GM03348 (cell line): Measurements from ENCODE around the gene C1QTNF9B.
"Not testable (repeated sequence)": the region's sequence is repeated elsewhere in the genome, so short reads cannot be mapped to it uniquely, and the experiment has no call there.

Experiments
- DNase-seq: peaks from one replicate; pipeline ENCODE4 v3.0.0; 2012; ENCODE audit warnings: low spot score

The C1QTNF9B gene

DNA sequence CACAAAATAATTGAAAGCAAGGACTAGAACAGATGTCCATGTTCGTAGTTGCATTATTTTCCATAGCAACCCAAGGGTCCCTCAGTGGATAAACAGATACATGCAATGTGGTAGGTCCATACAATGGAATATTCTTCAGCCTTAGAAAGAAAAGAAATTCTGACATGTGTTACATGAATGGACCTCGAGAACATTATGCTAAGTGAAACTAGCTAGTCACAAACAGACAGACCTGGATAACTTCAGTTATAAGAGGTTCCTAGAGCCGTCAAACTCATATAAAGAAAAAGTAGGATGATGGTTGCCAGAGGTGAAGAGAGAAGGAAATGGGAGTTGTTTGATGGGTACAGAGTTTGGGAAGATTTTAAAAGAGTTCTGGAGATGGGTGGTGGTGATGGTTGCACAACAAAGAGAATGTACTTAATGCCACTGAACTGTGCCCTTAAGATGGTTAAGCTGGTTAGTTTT is at the start of gene C1QTNF9B:
Gene C1QTNF9B, minus strand, starts transcription at position 51 of the 468 bp plus-strand sequence.
- not testable (repeated sequence) for DNase-seq

DNA sequence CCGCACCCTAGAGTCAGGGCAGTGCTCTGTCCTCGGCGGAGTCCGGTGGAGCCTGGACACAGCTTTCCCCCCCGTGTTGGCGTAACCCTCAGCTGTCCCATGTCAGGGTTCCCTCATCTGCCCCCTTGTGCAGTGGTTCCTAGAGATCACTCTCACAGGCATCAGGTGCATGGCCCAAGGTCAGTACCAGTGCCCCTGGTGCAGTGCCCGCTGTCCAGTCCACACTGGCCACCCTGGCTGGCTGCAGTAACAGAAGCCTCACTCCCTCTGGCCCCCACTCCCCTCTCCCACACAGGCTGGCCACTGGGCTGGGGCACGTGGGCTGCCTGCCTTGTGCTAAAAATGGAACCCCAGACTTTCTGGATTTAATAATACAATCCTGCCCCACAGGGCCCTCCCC is 49.6 kb upstream of the C1QTNF9B start:
- DNase-seq = no peak

DNA sequence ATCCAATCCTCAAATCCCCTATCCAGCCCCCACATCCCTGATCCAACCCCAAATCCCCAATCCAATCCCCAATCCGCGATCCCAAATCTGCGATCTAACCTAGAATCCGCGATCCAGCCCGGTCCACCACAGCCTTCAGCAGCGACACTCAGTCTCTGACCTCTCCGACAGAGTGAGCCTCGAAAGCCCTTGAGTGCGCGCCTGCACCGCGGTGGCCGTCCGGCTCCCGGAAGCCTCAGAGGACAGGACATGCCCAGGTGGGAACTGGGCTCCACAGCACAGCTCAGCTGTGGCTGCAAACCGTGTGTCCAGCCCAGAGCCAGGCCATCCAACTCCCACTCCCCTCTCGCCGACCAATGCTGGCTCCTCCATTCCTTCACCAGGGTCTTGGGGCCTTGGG is 48.8 kb upstream of the C1QTNF9B start:
- no peak for DNase-seq

DNA sequence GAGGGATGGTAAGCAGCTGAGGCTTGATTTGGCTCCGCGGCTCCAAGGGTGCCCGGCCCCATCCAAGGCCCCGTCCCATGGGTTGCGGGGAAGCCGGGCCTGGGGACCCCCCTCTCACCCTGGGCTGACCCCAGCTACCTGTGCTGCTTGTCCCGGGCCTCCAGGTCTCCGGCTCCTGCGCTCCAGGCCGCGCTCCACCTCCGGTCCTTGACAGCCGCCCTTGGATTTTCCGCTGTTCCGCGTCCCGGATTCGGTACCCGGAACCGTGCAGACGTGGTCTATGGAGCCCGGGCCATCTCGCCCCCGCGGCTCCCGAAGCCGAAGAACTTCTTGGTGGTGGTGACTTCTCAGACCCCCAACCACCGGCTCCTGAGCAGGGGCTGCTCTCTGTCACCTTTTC is 48.3 kb upstream of the C1QTNF9B start:
- no peak for DNase-seq

DNA sequence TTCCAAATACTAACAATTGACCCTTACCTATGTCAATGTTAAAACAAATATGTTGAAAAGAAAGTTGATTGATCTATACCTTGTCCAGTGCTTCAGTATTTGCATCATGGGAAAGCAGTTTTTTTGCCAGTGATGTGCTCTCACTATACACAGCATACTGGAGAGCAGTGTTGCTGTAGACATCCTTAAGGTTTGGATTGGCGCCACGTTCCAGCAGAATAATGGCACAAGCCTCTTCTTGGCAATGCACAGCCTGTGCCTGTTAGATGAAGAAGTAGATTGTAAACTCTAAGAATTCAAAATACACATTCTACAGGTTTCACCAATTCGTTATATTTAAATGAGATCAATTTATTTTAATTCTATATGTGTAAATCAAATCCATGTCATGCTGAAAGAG is 43.9 kb upstream of the C1QTNF9B start:
- DNase-seq = no peak

DNA sequence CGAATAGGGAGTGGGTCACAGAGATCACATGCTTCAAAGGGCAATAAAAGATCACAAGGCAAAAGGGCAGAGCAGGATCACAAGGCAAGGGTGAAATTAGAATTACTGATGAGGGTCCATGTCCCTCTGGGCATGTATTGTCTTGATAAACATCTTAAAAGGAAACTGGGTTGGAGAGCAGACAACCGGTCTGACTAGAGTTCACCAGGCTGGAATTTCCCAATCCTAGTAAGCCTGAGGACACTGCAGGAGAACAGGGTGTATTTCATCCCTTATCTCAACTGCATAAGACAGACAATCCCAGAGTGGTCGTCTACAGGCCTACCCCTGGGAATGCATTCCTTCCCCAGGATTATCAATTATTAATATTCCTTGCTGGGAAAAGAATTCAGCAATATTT is 42.4 kb upstream of the C1QTNF9B start:
- DNase-seq = not testable (repeated sequence)

DNA sequence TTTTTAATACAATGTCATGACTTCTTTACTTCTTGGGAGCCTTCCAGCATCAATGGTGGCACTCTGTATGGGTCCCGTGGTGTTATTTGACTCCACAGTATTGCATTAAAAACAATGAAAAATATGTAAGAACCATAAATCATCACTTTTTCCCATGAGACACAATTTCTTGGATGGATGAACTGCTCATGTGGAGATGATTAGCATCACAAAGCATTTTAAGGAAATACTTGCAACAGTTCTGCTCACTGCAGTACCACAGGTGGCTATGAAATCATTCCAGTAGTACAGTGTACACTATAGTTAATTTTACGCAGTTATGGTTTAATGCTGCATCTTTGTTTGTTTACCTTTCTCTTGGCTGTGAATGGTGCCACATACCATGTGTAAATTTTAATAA is 37.2 kb upstream of the C1QTNF9B start:
- no peak for DNase-seq

DNA sequence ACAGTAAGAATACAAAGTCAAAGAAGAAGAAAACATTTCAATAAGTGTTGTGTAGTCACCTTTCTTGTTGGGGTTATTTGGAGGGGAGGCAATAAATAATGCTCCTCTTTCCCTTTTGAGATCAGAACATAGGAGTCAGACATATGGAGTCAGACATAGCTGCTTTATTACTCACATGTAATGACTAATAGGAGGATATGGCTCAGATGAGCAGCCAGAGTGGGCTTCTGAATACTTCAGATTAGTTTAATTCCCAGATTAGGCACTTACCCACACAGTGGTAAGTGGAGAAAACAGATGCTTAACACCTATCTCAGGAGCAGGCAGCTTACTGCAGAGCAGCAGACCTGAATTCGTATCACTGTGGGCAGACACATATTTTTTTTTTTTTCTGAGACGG is 31.7 kb upstream of the C1QTNF9B start:
- peak; percentile 68 for DNase-seq

DNA sequence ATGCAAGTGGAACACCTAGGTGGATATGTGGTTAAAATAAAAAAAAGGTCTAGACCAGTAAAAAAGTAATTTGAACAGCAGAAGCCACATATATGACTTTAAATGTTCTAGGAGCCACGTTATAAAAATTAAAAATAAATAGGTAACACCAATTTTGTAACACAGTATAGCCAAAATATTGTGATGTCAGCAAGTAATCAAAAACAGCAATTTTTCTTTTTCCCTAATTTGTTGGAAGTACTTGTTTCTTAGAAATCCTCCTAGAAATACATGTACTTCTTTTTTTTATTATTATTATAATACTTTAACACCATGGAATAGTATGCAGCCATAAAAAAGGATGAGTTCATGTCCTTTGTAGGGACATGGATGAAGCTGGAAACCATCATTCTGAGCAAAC is 25.7 kb upstream of the C1QTNF9B start:
- DNase-seq = no peak

DNA sequence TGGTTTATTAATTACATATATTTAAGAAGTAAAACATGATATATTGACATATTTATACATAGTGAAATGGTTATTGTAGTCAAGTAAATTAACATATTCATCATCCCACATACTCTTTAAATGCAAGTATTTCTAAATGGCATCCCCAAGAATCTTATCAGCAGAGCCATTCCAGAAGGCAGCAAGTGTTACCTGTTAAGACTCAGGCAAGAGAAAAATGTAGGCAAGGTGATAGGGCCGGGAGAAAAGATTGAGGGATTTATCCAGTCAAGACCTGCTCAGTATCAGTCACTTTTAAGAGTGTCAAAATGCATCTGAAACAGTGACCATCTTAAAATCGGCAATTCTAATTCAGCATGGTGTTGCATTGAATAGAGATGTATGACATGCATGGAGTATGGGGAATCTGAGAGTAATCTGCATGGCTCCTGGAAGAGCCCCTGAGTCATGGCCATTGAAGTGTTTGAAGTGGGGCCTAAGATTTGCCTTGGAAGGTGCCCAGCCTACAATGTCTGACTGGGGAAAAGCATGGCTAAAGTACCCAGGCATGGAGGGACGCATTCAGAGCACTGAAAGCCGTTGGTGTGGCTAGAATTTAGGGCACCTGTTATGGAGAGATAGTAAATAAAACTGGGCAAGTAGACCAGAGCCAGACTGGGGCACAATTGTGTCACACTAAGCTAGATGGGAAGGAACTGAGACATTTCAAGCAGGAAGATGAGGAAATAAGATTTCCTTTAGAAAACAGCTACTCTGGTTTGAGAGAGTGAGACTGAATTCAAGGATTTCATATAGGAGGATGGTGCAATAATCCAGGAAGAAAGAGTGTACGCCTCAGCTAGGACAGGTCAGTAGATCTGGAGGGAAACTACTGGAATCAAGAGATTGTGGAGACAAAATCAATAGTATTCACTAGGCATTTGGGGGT is 25.0 kb upstream of the C1QTNF9B start:
- no peak for DNase-seq

DNA sequence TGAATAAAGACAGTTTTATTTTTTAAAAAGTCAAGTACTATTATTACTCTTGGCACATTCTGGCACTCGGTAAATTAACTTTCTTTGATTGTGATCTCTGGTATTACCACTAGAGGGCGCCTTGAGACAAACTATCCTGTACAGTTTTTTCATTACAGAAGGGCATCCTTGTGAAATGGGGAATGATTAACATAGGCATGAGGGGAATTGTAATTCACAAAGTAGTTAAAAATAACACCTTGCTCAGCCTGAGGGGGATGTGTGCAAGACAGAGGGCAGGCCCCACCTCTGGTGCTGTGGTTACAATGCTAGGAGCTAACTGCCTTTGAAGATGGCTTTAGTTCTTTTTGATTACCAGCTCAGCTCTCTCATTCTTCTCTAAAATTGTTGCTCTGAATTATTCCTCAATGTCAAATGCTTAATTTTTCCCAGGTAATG is 24.2 kb upstream of the C1QTNF9B start:
- peak; percentile 56 for DNase-seq

DNA sequence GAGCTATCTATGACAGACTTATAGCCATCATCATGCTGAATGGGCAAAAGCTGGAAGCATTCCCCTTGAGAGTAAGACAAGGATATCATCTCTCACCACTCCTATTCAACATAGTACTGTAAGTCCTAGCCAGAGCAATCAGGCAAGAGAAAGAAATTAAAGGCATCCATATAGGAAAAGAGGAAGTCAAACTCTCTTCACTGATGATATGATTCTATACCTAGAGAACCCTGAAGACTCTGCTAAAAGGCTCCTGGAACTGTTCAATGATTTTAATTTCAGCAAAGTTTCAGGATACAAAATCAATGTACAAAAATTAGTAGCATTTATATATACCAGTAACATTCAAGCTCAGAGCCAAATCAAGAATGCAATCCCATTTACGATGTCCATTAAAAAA is 21.7 kb upstream of the C1QTNF9B start:
- DNase-seq = no peak

DNA sequence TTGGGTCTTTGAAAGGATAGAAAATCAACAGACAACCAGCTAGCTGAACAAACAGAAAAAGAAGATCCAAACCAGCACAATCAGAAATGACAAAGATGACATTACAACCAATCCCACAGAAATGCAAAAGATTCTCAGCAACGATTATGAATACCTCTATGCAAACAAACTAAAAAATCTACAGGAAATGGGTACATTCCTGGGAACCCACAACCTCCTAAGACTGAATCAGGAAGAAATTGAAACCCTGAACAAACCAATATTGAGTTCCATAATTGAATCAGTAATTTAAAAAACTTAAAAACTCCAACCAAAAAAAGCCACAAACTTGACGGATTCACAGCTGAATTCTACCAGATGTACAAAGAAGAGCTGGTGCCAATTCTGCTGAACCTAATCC is 20.9 kb upstream of the C1QTNF9B start:
- no peak for DNase-seq

DNA sequence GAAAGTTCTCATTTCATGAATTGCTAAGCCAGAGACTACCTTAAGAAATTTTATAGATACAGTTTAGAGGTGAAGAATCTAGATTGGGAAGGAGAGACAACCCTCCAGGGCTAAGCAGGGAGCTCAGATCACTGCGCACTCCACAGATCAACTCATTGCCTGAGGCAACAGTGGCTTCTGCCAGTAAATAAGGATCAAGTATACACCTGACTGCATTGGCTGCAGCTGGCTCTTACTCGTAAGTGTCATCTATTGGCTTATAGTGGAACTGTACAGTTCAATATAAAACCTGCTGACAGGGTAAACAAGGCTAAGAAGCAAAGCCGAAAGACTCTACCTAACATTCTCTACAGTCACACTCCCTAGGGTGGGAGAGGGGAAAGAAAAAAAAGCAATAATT is 18.0 kb upstream of the C1QTNF9B start:
- no peak for DNase-seq

DNA sequence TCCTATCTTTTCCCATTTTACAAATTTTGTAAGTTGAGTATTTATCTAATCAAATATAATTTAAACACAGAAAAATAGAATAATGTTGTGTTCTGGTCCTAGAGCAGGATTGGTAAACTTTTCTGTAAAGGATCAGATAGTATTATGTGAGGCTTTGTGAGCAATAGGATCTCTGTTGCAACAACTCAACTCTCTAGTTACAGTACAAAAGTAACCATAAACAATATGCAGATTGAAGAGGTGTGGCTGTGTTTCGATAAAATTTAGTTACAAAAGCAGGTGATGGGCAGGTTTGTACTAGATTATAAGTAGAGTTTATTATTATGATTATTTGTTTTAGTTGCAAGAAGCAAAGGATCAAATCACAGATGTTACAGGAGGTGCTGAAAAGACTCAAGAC is 15.2 kb upstream of the C1QTNF9B start:
- DNase-seq = no peak

DNA sequence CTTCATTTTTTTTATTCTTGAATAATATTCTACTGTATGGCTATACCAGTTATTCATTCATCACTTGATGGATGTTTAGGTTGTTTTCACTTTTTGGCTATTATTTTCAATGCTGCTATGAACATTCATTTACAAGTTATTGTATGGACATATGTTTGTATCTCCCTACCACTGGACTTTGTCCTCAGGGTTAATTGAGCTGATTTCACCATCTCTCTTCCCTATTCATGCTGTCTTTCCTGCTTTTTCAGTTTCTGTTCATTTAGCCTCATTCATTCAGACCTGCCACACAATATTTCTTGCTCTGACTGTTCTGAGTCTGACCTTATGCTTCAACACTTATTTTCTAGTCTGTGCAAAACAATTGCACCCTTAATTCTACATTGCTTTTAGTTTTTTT is 12.3 kb upstream of the C1QTNF9B start:
- DNase-seq = no peak

DNA sequence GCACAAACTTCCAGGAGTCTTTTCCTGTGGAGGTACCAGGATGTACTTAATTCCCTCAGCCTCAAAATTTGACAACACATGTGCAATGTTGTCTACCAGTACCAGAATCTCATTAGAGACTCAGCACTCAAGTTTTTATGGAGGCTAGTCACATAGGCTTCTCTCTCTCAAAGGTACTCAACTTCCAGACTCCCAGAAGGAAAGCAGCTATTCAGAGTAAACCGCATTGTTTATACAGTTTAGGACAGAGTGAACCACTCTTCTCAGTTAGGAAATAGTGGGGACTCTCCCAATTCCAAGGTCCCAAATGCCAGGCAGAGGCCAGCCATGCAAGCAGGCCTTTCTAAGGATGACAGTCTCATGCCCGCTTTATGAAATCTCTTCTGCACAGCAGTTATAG is 8.5 kb upstream of the C1QTNF9B start:
- DNase-seq = no peak

DNA sequence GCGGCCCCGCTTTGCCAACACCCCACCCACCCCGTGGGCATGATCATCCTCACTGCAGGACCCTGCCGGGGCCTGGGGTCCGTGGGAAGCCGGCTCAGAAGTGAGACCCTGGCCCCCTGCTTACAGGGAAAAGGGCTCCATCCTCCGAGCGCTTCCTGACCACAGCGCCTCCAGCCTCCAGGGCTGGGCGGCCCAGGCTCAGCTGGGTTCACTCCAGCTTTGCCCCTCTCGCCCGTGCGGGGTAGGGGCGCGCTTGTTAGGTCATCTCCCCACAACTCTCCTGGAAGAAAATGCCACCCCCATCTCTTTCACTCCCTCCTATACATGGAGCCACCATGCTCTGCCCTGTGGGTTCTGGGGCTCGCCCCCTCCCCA is 6.6 kb upstream of the C1QTNF9B start:
- DNase-seq = no peak

DNA sequence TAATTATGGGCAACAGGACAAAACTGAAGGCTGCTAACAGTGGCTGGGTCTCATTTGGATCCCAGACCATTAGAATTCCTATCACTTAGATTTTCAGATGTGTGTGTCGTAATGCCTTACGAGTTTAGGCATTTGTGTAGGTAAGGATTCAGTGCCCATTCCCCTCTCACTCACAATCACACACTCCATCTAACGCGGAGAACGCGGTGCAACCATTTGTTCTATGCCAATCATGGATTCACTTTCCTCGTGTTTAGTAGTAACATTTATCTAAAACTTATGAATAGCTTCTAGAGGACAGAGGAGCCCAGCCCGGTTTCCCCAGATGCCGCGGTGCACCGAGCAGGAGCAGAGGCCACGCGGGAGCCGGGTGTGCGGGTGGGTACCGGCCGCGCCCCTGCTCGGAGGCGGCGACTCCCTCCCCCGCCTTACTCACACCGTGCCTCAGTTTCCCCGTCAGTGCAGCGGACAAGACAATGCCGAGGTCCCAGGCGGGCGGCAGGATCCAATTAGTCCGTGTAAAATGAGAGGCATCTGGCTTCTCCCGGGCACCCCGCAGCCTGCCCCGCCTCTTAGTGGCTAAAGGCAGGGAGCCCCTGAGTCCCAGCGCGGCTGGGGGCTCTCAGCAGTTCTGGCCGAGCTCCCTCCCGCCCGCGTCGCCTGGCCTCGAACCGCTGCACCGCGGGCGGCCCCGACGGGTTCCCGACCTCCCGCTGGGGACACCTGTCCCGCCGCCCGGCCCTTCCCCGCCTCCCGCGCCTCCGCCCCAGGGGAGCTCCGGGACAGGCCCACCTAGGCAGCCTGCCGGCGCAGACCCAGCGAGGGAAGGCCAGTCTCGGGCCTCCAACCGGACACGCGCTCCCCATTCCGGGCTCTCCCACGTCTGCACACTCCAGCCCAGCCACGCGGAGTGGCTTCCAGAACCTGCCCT is 5.9 kb upstream of the C1QTNF9B start:
- DNase-seq = no peak

DNA sequence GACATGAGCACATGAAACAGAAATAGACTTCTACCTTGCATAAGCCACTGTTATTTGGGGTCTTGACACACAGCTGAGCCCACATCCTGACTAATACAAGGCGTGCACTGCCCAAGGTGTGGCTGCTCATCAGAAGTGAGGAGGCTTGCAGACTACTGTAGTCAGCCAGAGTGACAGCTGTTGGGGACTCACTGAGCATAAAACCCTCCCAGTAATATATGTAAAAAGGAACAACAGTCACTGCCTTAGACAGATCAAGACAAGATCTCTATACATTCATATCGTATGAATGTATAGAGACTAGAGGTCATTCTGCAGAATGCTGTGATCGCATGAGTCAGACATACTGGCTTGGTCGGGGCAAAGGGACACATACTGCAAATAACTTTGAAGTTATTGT is 4.1 kb upstream of the C1QTNF9B start:
- DNase-seq = no peak

DNA sequence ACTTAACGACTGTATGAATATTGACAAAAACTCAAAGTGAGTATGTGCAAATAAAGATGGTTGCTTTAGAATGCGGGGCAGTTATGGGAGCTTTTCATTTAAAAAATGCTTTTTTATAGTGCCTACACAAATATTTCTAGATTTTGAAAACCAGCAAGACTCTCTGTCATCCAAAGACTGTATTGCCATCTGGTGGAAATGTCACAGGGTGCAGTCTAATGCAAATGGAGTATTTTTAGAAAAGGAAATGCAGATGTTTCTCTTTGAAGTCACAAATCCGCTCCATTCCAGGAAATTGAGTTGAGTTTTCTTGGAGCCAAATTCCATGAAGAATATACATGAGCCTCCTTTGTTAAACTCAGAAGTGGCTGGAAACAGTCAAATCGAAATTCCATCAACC is 2.3 kb upstream of the C1QTNF9B start:
- DNase-seq = peak; percentile 44

DNA sequence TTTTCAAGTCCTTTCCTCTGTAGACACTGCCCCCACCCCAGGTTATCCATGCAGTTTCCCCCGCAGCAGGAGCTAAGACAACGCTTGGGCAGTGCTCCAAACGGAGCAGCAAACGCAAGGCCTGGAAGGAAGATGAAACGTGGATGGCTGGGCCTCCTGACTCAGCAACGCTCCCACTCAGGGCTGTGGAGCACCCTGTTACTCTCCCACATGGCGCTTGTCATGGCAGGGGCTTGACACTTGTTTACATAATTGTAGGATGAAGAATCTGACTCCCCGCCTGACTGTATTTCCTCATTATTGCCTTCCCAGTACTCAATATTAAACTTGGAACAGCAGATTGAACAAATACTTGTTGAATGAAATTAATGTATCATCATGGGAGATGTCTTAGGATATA is 799 bp upstream of the C1QTNF9B start:
- DNase-seq = peak; percentile 77

DNA sequence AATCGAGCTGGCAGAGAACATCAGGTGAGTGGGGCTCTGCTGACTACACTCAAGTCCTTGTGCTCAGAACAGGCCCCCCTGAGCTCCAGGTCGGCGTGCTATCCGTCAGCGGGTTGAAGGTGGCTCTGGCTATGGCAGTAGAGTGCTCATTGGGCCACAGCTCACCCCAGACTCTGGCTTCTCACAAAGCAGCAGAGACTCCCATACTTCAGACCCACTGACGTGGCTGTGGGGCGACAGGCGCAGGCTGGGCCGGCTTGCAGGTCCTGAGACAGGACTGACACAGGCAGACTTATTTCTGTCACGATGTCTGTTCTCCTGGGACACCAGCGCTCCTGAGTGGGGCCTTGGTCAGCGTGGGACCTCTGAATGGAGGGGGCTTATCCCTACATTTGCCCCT is 2.6 kb downstream of the C1QTNF9B start:
- DNase-seq = not testable (repeated sequence)
